ENCODE measurements around the gene PDXK.
A peak's percentile ranks its signal among the peaks of the same experiment; 100 is the strongest.

Gene PDXK

DNA sequence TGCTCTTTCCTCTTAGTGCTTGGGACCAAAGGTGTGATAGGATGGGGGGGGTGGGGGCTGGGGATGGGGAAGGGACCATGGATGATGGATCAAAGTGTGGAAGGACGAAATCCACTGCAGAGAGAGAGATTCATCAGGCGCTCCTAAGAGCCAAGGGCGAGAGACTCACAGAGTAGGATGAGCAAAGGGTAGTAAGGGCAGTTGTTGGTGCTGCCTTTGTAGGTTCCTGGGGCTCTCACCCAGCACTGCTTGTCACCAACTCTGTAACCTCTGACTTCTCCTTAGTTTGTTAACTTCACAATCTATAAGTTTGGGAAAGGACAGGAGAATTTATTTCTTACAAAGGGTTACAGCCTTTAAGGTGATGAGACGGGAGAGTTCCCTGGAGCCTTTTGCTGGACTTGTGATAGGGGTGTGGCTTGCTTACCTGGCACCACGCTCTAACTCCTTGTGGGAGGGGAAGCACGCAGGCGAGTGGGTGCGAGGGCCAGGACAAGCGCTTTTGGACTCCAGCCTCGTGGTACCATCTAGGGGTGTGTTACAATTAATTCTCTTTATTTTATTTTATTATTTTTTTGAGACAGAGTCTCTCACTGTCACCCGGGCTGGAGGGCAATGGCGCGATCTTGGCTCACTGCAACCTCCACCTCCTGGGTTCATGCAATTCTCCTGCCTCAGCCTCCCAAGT, 1.6 kb upstream of the PDXK start:
- Histone ChIP-seq H3K4ac (ENCODE audit: low read length) (no peak overlapping the region), H3K4me3 (ENCODE audit: low read length in 2 of 2) (no peak overlapping the region), H4K8ac (ENCODE audit: low read depth, low read length) (no peak overlapping the region), H2BK5ac (ENCODE audit: low read length) (no peak overlapping the region), H3K4me1 (ENCODE audit: control insufficient read depth in 2 of 2, insufficient read depth in 1 of 2, low read depth in 1 of 2, low read length in 2 of 2) (peaks cover 6 to 12% of the 10 kb centered on the region in 2 donors), H3K9ac (ENCODE audit: low read depth, low read length, poor library complexity) (no peak overlapping the region), H2AFZ (ENCODE audit: low read length) (no peak overlapping the region), H3K36me3 (replicated peaks in 1 of 2; ENCODE audit: control insufficient read depth in 2 of 2, insufficient read depth in 2 of 2, low read length in 2 of 2) (peaks cover 0 to 4% of the 10 kb centered on the region in 2 donors), H2AK5ac (ENCODE audit: low read depth, low read length) (peak overlapping the region; percentile 74), H2BK12ac (ENCODE audit: low read length) (no peak overlapping the region), H2BK15ac (ENCODE audit: low read length) (no peak overlapping the region), H3K4me2 (ENCODE audit: insufficient read depth, low read length, poor library complexity, severe bottlenecking) (no peak overlapping the region), H3K79me1 (ENCODE audit: low read depth, low read length) (peaks cover 14% of the 10 kb centered on the region), H4K91ac (ENCODE audit: low read depth, low read length, poor library complexity) (no peak overlapping the region), H3K27ac (replicated peaks; ENCODE audit: low read length) (no peak overlapping the region), H3K27me3 (ENCODE audit: control insufficient read depth in 3 of 3, insufficient read depth in 3 of 3, low read depth in 1 of 3, low read length in 3 of 3) (peaks cover 0 to 22% (median 9%) of the 10 kb centered on the region in 3 experiments), H3K9me3 (replicated peaks in 1 of 2; ENCODE audit: control insufficient read depth in 2 of 2, insufficient read depth in 1 of 2, low read depth in 1 of 2, low read length in 2 of 2) (peaks cover 0 to 2% of the 10 kb centered on the region in 2 donors), H3K18ac (ENCODE audit: low read length) (no peak overlapping the region), H2BK120ac (ENCODE audit: low read depth, low read length) (no peak overlapping the region), H3K23ac (ENCODE audit: low read depth, low read length, poor library complexity) (no peak overlapping the region), H3K14ac (ENCODE audit: low read length) (no peak overlapping the region)
- DNase-seq (ENCODE audit: low spot score) = no peak
- WGBS, 2 donors (ENCODE audit: extremely low coverage in 2 of 2, insufficient read length in 2 of 2, insufficient replicate concordance in 1 of 2) = no CpG with 5 or more reads among the region's 13 CpGs

DNA sequence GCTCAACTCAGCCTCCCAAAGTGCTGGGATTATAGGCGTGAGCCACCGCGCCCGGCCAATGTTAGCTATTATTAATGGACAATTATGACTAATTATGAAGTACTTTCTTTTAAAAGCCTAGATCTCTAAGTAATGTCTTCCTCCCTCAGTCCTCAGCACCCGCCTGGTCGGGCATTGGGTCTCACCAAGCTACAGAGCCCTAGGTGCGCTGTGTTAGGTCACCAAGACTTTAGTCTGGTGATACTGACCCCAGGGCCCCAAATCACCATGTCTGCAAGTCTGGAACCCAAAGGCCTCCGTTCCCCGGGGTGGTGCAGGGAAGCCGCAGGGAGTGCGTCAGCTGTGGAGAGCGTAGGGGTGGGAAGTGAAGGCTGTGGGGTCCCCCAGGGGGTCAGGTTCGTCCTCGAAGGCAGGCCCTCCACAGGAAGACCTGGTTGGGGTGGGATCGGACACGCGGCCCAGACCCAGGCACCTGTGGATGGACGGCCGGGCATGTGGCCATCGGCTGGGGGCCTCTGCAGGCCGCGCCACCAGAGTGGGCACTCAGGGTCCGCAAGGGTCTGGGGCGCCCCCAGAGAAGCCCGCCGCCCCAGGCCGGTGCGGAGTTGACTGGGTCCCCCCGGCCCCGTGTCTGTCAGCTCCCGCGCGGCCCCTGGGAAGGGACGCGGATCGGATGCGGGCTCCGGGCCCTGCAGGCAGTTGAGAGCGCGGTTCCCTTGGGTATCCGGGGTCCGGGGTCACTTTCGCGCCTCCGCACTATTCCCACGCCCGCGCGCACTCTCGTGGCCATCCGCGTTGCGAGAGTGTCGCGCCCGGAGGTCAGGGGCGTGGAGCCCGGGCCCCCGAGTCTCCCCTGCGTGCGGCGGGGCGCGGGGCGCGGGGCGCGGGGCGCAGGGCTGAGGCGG, 710 bp upstream of the PDXK start:
- peak overlapping the region; percentile 96 for H2BK15ac ChIP-seq (ENCODE audit: low read length)
- WGBS, 2 donors (ENCODE audit: extremely low coverage in 2 of 2, insufficient read length in 2 of 2, insufficient replicate concordance in 1 of 2) = no CpG with 5 or more reads among the region's 70 CpGs
- H3K79me1 ChIP-seq (ENCODE audit: low read depth, low read length) = peaks cover 14% of the 10 kb centered on the region
- peak overlapping the region; percentile 73 for H2BK12ac ChIP-seq (ENCODE audit: low read length)
- peaks cover 0 to 2% of the 10 kb centered on the region in 2 donors for H3K9me3 ChIP-seq (replicated peaks in 1 of 2; ENCODE audit: control insufficient read depth in 2 of 2, insufficient read depth in 1 of 2, low read depth in 1 of 2, low read length in 2 of 2)
- peak overlapping the region; percentile 84 for H3K4ac ChIP-seq (ENCODE audit: low read length)
- H3K27ac ChIP-seq (replicated peaks; ENCODE audit: low read length) = no peak overlapping the region
- H3K4me2 ChIP-seq (ENCODE audit: insufficient read depth, low read length, poor library complexity, severe bottlenecking) = peak overlapping the region; percentile 89
- H3K4me3 ChIP-seq (ENCODE audit: low read length in 2 of 2) = peak overlapping the region; percentile 84 to 98
- peak overlapping the region; percentile 99 for H2AFZ ChIP-seq (ENCODE audit: low read length)
- H3K27me3 ChIP-seq (ENCODE audit: control insufficient read depth in 3 of 3, insufficient read depth in 3 of 3, low read depth in 1 of 3, low read length in 3 of 3) = peaks cover 0 to 22% (median 3%) of the 10 kb centered on the region in 3 experiments
- H2AK5ac ChIP-seq (ENCODE audit: low read depth, low read length) = peak overlapping the region; percentile 97
- H2BK120ac ChIP-seq (ENCODE audit: low read depth, low read length) = no peak overlapping the region
- no peak for DNase-seq (ENCODE audit: low spot score)
- peak overlapping the region; percentile 89 for H3K14ac ChIP-seq (ENCODE audit: low read length)
- H3K9ac ChIP-seq (ENCODE audit: low read depth, low read length, poor library complexity) = peak overlapping the region; percentile 84
- H3K4me1 ChIP-seq (ENCODE audit: control insufficient read depth in 2 of 2, insufficient read depth in 1 of 2, low read depth in 1 of 2, low read length in 2 of 2) = peaks cover 6 to 12% of the 10 kb centered on the region in 2 donors
- H3K18ac ChIP-seq (ENCODE audit: low read length) = peak overlapping the region; percentile 98
- H4K91ac ChIP-seq (ENCODE audit: low read depth, low read length, poor library complexity) = peak overlapping the region; percentile 53
- peaks cover 0 to 4% of the 10 kb centered on the region in 2 donors for H3K36me3 ChIP-seq (replicated peaks in 1 of 2; ENCODE audit: control insufficient read depth in 2 of 2, insufficient read depth in 2 of 2, low read length in 2 of 2)
- peak overlapping the region; percentile 34 for H3K23ac ChIP-seq (ENCODE audit: low read depth, low read length, poor library complexity)
- H2BK5ac ChIP-seq (ENCODE audit: low read length) = peak overlapping the region; percentile 39
- peak overlapping the region; percentile 96 for H4K8ac ChIP-seq (ENCODE audit: low read depth, low read length)

DNA sequence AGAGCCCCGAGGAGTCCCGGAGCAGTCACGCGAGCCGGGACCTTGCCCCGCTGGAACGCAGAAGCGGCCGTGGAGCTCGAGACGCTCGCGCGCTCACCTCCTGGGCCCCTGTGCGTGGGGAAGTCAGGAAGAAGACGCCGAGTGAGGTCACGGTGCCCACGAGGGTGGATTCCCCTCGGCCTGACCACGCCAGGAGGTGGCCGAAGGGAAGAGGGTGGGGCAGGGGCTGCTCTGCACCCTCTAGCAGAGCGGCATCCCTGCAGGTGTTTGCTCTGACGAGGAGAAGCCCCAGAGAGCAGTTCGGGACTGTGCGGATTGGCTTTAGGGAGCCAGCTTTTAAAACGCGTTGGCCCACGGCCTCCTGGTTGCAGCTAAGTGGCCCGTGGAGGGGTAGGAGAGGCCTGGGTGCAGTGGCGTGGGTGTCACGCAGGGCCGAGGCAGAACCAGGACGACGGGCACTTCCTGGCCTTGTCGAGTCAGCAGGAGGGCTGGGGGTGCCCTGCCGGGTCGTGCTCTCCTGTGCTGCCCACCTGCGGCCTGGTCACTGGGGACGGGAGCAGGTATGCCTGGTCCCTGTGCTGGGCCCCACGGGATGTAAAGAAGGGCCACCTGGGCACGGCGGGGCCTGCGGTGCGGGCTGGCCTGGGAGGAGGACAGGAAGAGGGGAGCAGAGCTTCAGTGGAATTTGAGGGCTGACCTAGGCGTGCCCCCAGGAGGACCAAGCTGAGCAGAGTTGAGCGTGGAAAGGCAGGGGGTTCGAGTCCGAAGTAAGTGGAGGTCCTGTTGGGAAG, 1.0 kb downstream of the PDXK start:
- no peak overlapping the region for H2BK120ac ChIP-seq (ENCODE audit: low read depth, low read length)
- peaks cover 0 to 2% of the 10 kb centered on the region in 2 donors for H3K9me3 ChIP-seq (replicated peaks in 1 of 2; ENCODE audit: control insufficient read depth in 2 of 2, insufficient read depth in 1 of 2, low read depth in 1 of 2, low read length in 2 of 2)
- H3K18ac ChIP-seq (ENCODE audit: low read length) = peak overlapping the region; percentile 97
- no CpG with 5 or more reads among the region's 49 CpGs for WGBS, 2 donors (ENCODE audit: extremely low coverage in 2 of 2, insufficient read length in 2 of 2, insufficient replicate concordance in 1 of 2)
- H3K4me1 ChIP-seq (ENCODE audit: control insufficient read depth in 2 of 2, insufficient read depth in 1 of 2, low read depth in 1 of 2, low read length in 2 of 2) = peaks cover 6 to 12% of the 10 kb centered on the region in 2 donors
- H3K4me2 ChIP-seq (ENCODE audit: insufficient read depth, low read length, poor library complexity, severe bottlenecking) = peak overlapping the region; percentile 97
- H3K27me3 ChIP-seq (ENCODE audit: control insufficient read depth in 3 of 3, insufficient read depth in 3 of 3, low read depth in 1 of 3, low read length in 3 of 3) = peaks cover 0 to 22% (median 3%) of the 10 kb centered on the region in 3 experiments
- peaks cover 0 to 16% of the 10 kb centered on the region in 2 donors for H3K36me3 ChIP-seq (replicated peaks in 1 of 2; ENCODE audit: control insufficient read depth in 2 of 2, insufficient read depth in 2 of 2, low read length in 2 of 2)
- H2BK15ac ChIP-seq (ENCODE audit: low read length) = no peak overlapping the region
- peak overlapping the region; percentile 66 for H3K4ac ChIP-seq (ENCODE audit: low read length)
- H4K91ac ChIP-seq (ENCODE audit: low read depth, low read length, poor library complexity) = peak overlapping the region; percentile 64
- H3K9ac ChIP-seq (ENCODE audit: low read depth, low read length, poor library complexity) = peak overlapping the region; percentile 99
- peak overlapping the region; percentile 99 for H3K14ac ChIP-seq (ENCODE audit: low read length)
- H2AFZ ChIP-seq (ENCODE audit: low read length) = peak overlapping the region; percentile 99
- peak overlapping the region; percentile 63 for H2BK12ac ChIP-seq (ENCODE audit: low read length)
- H4K8ac ChIP-seq (ENCODE audit: low read depth, low read length) = peak overlapping the region; percentile 82
- peak overlapping the region; percentile 92 to 98 for H3K4me3 ChIP-seq (ENCODE audit: low read length in 2 of 2)
- H3K23ac ChIP-seq (ENCODE audit: low read depth, low read length, poor library complexity) = peak overlapping the region; percentile 98
- DNase-seq (ENCODE audit: low spot score) = no peak
- H3K27ac ChIP-seq (replicated peaks; ENCODE audit: low read length) = no peak overlapping the region
- no peak overlapping the region for H2BK5ac ChIP-seq (ENCODE audit: low read length)
- peaks cover 16% of the 10 kb centered on the region for H3K79me1 ChIP-seq (ENCODE audit: low read depth, low read length)
- peak overlapping the region; percentile 97 for H2AK5ac ChIP-seq (ENCODE audit: low read depth, low read length)
